HG03108 (cell line): ENCODE data around the gene VIL1.

Experiments
- ATAC-seq: cut with Tn5 transposase; IDR thresholded peaks from one replicate; pipeline ENCODE4 v1.9.1; 2021; ENCODE audit warnings: moderate library complexity; ENCODE audit not compliant: unreplicated experiment

Gene VIL1

DNA sequence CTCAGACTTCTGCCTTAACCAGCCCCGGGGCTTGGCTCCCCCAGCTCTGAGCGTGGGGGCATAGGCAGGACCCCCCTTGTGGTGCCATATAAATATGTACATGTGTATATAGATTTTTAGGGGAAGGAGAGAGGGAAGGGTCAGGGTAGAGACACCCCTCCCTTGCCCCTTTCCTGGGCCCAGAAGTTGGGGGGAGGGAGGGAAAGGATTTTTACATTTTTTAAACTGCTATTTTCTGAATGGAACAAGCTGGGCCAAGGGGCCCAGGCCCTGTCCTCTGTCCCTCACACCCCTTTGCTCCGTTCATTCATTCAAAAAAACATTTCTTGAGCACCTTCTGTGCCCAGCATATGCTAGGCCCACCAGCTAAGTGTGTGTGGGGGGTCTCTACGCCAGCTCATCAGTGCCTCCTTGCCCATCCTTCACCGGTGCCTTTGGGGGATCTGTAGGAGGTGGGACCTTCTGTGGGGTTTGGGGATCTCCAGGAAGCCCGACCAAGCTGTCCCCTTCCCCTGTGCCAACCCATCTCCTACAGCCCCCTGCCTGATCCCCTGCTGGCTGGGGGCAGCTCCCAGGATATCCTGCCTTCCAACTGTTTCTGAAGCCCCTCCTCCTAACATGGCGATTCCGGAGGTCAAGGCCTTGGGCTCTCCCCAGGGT, 13.7 kb upstream of the VIL1 start:
- no peak for ATAC-seq

DNA sequence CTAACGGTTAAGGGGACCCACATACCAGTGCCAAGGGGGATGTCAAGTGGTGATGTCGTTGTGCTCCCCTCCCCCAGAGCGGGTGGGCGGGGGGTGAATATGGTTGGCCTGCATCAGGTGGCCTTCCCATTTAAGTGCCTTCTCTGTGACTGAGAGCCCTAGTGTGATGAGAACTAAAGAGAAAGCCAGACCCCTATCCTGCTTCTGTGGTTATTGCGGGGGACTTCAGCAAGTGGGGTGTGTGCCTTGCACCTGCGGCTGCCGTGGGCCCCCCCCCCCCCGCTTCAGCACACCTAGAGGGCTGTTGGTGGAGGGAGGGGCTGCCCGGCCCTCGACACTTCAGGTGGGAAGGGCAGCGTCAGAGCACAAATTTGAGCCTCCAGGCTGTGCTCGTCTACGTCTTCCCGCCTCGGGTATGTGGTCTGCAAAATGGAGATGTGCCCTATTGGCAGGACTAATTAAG, 13.1 kb upstream of the VIL1 start:
- peak; percentile 6 for ATAC-seq

DNA sequence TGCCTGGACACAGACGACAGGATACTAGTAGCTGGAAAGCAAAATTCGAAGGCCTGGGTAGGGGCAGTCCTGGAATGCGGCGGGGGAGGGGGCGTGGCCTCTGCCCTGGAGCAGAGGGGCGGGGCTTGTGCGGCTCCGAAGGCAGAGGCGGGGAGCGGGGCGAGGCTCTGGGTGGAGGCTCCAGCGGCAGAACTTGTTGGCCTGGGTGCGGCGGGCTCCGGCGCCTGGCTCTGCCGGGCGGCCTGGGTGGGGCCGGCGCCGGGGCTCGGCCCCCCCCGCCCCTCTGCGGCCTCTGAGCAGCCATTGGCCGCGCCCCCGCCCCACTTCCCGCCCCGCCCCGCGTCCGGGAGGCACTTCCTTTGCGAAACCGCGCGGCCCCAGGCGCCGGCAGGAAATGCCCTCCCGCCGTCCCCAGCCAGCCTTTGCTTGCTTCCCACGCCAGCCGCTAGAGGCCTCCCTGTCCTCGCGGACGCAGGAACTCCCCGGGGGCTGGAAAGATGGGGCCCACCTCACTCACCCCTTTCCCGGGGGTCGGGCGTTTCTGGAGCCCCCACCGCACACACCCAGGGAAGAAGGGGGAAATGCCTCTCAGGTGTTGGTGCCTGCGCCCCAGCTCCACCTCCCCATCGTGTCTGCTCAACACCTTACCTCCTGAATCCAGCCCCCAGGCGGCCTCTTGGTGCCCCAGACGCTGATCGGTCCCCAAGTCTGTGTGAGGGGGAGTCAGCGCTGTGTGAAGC, 12.5 kb upstream of the VIL1 start:
- peak; percentile 81 for ATAC-seq

DNA sequence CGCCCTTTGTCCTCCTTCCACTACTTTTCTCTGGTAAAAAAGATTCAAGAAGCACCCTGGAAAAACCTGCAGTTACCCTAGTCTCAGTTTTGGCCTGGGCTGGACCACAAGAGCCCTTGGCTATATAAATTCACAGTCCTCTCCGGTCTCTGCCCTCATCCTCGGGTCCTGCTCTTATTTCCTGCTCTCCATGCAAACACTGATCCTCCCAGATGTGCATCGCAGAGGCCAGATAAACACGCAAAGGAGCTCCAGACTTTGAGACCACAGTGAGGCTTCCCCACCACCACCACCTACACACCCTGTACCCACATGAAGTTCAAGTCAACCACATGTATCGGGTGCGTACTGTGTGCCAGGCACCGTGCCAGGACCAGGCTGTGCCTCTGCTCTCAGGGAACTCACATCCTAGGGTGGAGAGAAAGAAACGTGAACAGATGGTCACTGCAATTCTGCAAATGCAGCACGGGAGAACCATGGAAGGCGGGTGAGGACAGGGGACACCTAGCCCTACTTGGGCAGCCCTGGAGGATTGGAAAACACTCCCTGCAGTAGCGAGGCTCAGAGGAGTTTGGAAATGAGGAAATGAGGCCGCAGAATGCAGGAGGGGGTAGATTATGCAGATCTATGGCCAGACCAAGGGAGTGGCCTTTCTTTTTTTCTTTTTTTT, 11.8 kb upstream of the VIL1 start:
- ATAC-seq, result peak; percentile 4

GRCh38 chr2:218407717-218408116, 11.2 kb upstream of the VIL1 start:
- ATAC-seq, result no peak

DNA sequence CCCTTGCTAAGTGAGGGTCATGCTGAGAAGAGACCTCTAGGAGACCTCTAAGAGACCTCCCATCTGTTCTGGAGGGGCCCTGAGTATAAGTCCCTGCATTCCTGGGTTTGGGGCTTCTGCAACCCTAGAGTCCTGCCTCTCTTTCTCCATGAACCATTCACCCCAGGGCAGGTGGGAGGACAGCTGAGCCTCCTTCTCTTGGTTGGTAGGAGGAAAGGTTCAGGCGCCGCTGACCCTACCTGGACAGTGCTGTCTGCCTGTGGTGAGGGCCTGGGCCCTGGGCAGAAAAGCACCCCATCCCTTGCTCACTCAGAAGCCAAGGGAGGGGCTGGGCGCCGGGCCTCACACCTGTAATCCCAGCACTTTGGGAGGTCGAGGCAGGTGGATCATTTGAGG, 604 bp upstream of the VIL1 start:
- no peak for ATAC-seq

DNA sequence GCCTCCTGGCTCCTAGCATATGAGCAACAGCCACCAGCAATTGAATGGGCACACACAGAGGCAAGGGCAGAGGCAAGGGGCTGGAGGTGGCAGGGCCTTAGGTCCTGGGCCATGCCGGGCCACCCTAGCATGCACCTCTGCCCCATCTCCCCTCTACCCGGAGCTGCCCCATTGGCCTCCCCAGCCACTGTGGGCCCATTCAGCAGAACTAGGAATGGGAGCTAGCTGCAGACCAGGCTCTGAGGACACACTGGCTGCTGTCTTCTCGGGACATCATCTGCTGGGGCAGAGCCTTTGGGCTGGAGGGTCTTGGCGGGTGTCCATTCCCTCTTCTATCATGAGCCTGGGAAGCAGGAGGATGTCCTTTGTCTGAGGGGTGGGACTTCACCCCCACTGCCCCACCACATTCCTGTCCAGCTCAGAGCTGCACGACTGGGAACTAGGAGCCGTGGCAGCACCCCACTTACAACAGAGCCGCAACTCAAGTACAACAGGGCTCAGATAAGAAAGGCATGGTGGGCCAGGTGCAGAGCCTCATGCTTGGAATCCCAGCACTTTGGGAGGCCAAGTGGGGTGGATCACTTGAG, 800 bp downstream of the VIL1 start:
- no peak for ATAC-seq

DNA sequence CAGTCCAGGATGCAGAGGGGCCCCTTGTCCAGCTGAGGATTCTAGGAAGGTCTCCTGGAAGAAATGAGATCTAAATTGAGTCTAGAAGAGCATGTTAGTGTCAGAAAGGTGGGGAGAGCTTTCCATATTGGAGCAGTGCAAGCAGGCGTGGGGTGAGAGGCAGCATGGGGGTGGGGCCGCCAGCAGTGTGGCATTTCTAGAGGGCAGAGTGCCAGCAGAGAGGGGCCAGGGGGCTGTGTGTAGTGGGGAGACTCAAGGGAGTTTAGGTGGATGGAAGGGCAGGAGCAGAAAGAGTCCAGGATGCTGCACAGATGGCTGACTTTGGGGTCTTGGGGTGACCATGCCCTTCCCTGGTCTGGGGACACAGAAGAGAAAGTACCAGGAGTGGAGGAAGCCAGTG, 2.1 kb downstream of the VIL1 start:
- no peak for ATAC-seq

DNA sequence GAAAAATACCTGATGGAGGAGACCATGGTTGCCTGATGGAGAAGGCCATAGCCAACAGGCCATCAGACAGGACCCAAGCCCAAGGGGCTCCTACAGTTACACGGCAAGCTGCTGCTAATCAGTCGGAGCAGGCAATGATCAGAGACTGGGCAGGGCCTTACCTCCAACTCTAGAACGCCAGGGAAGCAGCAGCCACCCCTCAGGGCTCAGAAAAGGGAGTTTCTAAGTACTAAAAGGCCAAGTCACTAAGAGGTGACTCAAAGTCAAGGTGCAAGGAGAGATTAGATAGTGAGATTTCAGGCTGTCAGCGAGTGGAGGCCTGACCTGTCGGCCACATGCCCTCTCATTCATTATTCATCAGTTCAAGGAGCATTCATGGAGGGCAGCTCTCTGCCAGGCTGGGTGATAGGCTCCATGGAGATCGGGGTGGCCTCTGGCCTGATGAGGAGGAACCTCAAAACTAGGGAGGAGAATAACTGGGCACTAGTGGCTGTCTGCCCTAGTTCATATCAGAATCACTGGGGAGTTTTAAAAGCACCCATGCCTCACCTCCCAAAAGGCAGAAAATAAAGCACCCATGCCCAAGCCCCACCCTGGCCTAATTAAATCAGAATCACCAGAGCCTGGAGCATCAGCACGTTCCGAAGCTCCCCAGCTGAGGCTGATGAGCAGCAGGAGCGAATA, 3.6 kb downstream of the VIL1 start:
- ATAC-seq, result no peak

DNA sequence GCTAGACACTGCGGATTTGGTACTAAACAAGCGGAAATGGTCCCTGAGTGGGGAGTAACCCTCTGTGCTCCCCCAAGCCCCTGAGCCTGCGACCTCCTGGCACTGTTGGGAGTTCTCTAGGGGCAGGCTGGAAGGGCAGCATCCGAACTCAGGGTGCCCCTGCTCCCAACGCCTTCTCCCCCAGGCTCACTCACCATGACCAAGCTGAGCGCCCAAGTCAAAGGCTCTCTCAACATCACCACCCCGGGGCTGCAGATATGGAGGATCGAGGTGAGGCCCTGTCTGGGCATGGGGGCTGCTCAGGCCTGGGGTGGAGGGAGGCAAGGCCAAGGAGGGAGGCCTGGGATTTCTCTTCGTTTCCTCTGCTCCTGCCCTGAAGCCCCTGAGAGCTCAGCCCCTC, 4.7 kb downstream of the VIL1 start:
- no peak for ATAC-seq

DNA sequence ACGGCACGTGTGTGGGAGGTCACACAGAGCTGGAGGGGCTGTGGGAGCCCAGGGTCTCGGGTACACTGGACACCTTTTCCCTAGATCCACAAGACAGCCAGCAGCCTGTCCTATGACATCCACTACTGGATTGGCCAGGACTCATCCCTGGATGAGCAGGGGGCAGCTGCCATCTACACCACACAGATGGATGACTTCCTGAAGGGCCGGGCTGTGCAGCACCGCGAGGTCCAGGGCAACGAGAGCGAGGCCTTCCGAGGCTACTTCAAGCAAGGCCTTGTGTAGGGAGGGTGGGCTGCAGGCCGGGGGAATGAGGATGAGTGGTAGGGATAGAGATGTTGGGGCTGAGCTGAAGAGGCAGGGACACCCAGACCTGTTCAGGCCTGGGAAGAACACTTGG, 6.6 kb downstream of the VIL1 start:
- no peak for ATAC-seq

GRCh38 chr2:218427741-218428140, 8.8 kb downstream of the VIL1 start:
- ATAC-seq, result no peak

DNA sequence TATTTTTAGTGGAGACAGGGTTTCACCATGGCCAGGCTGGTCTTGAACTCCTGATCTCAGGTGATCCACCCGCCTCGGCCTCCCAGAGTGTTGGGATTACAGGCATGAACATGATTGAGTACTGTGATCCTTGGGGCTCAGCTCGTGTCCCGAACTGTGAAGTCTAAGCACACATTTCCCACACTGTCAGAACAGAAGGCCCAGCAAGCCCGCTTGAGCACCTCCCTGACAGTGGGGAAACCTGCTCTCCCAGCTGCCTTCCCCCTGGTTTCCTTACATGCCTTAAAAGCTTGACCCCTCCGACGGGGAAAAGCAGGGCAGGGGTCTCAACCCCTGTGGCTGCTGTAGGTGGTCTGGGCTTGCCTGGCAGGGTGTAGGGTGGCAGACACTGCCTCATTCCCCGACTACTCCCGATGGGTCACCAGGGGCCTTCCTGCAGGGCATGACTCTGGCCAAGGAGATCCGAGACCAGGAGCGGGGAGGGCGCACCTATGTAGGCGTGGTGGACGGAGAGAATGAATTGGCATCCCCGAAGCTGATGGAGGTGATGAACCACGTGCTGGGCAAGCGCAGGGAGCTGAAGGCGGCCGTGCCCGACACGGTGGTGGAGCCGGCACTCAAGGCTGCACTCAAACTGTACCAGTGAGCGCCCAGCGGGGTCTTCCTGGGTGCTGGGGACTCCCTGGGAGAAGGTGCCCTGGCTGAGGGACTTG, 10.1 kb downstream of the VIL1 start:
- ATAC-seq, result no peak

DNA sequence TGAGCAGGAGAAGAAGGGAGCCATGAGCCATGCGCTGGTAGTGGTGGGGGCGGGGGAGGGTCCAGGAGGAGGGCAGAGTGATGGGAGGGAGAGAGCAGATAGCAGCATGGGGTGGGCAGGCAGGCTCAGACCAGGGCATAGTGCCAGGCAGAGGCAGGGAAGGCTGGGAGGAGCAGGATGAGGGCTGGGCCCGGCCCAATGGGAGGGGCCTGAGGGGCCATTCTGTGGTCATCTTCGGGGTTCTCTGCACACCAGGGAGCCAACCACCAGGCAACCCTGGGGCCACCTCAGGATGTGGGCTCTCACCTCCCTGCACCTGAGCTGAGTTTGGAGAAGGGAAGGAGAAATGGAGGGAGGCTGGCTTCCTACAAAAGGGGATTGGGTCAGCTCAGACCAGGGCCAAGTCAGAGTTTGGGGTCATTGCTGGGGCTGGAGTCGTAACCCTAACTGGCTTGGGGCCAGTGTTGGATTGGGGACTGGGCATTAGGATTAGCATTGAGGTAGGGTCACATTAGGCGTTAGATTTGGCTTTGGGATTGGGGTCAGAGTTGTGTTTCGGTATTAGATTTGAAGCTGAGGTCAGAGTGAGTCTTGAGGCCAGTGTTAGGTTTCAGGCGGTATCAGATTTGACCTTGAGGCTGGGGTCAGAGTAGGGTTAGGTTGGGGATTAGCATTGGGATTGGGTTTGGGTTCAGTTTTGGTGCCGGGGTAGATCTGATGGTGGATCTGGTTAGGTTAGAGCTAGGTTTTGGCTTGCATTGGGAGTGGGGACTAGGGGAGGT, 11.2 kb downstream of the VIL1 start:
- ATAC-seq, result no peak

DNA sequence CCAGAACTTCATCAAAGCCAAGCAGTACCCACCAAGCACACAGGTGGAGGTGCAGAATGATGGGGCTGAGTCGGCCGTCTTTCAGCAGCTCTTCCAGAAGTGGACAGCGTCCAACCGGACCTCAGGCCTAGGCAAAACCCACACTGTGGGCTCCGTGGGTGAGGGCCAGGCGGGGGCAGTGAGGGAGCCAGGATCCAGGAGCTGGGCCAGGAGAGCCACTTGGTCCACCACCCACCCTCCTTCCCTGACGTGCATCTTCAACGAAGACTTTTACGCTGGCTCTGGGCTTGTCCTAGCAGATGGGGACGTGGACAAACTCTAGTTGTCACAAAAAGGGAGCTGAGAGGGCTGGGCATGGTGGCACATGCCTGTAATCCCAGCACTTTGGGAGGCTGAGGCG, 11.8 kb downstream of the VIL1 start:
- ATAC-seq, result no peak

DNA sequence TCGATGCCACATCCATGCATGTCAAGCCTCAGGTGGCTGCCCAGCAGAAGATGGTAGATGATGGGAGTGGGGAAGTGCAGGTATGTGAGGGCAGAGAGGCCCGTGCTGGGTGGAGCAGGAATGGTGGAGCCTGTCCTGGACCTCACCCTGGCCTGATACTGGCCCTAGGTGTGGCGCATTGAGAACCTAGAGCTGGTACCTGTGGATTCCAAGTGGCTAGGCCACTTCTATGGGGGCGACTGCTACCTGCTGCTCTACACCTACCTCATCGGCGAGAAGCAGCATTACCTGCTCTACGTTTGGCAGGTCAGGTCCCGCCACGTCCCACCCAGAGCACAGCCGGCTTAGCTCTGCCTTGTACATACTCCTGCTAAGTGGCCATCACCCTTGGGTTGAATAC, 13.0 kb downstream of the VIL1 start:
- no peak for ATAC-seq

GRCh38 chr2:218432676-218433365, 13.9 kb downstream of the VIL1 start:
- ATAC-seq, result no peak

DNA sequence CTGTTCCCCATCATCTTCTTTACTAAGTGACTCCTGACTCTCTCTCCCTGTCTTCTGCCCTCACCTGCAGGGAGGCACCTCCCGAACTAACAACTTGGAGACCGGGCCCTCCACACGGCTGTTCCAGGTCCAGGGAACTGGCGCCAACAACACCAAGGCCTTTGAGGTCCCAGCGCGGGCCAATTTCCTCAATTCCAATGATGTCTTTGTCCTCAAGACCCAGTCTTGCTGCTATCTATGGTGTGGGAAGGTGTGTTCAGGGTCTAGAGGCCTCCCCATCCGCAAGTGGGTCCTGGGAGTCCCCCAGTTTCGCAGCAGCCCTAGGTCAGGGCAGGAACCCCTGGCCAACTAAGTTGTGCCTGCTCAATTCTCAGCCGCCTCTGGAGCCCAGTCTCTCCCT, 15.5 kb downstream of the VIL1 start:
- no peak for ATAC-seq
